Skeletal muscle cell (primary cell): Measurements from ENCODE around the gene NFIB.

Experiments
- DNase-seq: peaks from one replicate; pipeline ENCODE4 v3.0.0-alpha.2; 2010; ENCODE audit warnings: low read depth
- H3K4me3 ChIP-seq: 2 replicates; pipeline ENCODE4 v1.5.1; 2011; ENCODE audit warnings: low read depth, mild to moderate bottlenecking, control low read depth, low read length, moderate library complexity

Gene NFIB

GRCh38 chr9:14180093-14180959, 133.6 kb downstream of the NFIB start:
- no peak for DNase-seq
- no peak overlapping the region for H3K4me3 ChIP-seq

GRCh38 chr9:14179449-14179848, 134.5 kb downstream of the NFIB start:
- no peak overlapping the region for H3K4me3 ChIP-seq
- no peak for DNase-seq

GRCh38 chr9:14175778-14176177, 138.2 kb downstream of the NFIB start:
- no peak overlapping the region for H3K4me3 ChIP-seq

GRCh38 chr9:14173713-14174112, 140.2 kb downstream of the NFIB start:
- no peak overlapping the region for H3K4me3 ChIP-seq
- no peak for DNase-seq

More at GRCh38 chr9:14175778-14176177, 138.2 kb downstream of the NFIB start:
- DNase-seq, result no peak

DNA sequence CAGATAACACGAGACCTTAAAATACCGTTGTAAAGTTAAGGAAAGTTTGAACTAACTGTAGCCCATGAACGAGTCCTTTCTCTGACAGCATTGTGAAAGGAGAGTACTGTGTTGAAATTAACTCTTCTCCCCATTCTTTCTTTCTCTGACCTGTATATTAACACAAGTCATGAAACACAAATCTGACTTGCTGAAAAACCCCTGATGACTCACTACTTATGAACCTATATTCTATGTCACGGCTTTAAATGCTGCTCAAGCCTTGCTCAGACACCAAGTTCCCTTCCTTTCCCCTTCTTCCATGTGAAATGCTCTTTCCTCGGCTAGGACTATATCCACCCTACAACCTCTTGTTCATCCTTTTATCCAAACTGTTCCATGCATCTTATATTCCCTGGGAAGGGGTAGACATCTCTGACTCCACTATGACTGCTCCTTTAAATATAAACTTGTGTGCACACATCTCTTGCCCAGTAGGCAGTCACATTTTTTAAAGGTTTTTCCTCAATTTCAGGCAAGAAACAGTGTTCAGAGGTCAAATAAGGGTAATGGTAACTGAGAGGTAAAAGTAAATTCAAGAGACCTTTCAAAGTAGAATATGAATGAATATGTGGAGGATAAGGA, 142.9 kb downstream of the NFIB start:
- no peak overlapping the region for H3K4me3 ChIP-seq
- DNase-seq, result peak; percentile 78

DNA sequence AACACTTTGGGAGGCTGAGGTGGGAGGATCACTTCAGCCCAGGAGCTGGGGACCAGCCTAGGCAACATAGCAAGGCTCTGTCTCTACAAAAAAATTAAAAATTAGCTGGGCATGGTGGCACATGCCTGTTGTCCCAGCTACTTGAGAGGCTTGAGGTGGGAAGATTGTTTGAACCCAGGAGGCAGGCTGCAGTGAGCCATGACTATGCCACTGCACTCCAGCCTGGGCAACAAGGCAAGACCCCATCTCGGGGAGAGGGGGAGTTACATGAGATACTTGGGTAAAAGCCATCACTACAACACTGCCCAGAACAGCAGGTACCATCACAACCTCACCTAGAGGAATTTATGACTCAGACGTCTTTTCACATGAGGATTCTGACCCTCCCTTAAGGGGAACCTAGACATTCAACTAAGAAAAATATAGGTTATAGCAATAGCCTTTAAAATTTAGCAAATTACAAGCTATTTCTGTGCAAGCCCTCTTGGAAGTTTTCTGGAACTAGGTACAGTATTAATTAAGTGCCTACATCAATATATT, 143.5 kb downstream of the NFIB start:
- no peak overlapping the region for H3K4me3 ChIP-seq

GRCh38 chr9:14168381-14168780, 145.6 kb downstream of the NFIB start:
- no peak for DNase-seq
- H3K4me3 ChIP-seq, result no peak overlapping the region

More for the DNA sequence above, 143.5 kb downstream of the NFIB start:
- DNase-seq, result no peak

GRCh38 chr9:14165376-14166035, 148.4 kb downstream of the NFIB start:
- DNase-seq, result no peak
- H3K4me3 ChIP-seq, result no peak overlapping the region

- DNase-seq, result no peak
- H3K4me3 ChIP-seq, result no peak overlapping the region
These were observed 149.0 kb downstream of the NFIB start for GRCh38 chr9:14164908-14165307.

- DNase-seq, result no peak
- H3K4me3 ChIP-seq, result no peak overlapping the region
These were observed 154.3 kb downstream of the NFIB start for GRCh38 chr9:14159440-14160216.

DNA sequence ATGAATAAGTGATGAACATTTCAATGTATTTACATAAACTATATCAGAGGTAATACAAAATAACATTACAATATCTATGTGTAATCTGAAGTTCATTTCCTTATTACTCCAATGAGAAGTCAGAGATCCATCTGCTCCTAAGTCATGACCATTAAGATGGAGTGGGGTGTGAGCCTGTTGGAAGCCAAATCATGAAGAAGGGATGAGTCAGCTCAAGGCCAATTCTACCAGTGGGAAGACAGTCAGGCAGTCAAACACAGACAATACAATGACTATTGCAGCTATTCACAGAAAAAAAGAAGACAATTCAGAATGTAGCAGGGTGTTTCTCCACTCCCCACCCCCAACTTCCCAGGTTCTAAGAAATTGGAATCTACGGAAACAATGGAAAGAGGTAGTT, 155.0 kb downstream of the NFIB start:
- peak; percentile 53 for DNase-seq
- H3K4me3 ChIP-seq, result no peak overlapping the region

DNA sequence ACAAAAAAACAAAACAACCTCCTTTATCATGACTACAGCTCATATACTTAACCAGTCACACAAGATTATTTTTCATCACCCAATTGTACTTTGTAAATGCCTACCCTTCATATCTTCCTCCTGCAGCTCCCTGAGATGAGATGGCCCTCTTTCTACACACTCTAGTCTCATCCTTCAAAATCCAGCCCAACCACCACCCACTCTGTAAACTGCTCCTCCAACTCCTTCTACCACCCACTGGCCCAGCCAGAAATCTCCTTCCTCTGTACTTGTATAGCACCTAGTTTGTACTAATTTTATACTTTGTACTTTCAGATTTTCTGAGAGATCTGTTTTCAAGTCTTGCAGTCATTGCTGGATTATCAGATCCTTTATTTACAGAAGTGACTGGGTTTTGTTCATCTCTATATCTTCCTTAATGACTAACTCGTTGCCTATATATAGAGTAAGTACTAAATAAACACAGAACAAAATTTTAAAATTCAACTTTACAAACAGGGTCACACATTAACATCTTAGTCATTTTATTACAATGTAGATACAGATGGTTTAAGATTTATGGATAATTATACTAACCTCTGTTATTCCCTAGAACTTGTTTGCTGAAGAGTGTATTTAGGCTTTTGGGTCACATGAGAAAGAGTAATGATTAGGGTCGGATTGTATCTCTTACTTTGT, 155.7 kb downstream of the NFIB start:
- DNase-seq, result no peak

GRCh38 chr9:14157191-14157590, 156.8 kb downstream of the NFIB start:
- H3K4me3 ChIP-seq, result no peak overlapping the region
- DNase-seq, result no peak

More for the DNA sequence above, 155.7 kb downstream of the NFIB start:
- H3K4me3 ChIP-seq, result no peak overlapping the region

- DNase-seq, result no peak
- no peak overlapping the region for H3K4me3 ChIP-seq
These were observed 157.9 kb downstream of the NFIB start for GRCh38 chr9:14156046-14156445.

DNA sequence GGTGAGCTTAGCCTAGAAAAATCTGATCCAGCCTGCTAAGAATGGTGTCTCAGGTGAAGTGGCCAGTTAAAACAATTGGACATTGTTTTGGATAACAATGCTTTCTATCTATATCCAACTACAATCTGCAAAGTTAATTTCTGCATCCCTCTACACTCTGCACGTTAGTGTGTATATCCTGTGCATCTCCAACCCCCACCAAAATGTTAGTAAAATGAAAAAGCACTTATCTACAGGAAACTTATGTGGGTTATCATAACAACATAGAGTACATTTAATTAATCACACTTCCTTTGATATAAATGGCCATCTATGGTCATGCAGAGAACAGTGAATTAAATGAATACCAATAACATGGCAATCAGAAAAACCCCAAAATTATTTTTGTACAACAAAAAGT, 158.7 kb downstream of the NFIB start:
- H3K4me3 ChIP-seq, result no peak overlapping the region
- DNase-seq, result no peak

DNA sequence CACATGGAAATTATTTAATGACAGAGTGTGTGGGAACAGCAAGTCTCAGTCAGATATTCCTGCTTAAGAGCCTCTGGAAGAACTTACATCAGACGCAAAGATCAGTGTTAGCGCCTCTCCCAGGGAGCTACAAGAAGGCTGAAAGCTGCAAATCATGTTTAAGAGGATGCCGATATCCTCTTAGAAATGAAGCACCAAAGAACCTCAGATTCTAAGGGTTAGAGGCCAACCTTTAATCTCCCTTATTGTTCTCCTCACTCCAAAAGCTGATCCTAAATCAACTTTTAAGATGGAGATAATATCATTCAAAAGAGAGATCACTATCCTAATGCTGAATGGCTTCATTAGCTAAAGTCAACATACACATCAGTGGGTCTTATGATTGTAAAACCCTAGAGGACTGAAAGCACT, 160.6 kb downstream of the NFIB start:
- peak; percentile 26 for DNase-seq
- no peak overlapping the region for H3K4me3 ChIP-seq

GRCh38 chr9:14151451-14151850, 162.5 kb downstream of the NFIB start:
- no peak overlapping the region for H3K4me3 ChIP-seq
- no peak for DNase-seq

DNA sequence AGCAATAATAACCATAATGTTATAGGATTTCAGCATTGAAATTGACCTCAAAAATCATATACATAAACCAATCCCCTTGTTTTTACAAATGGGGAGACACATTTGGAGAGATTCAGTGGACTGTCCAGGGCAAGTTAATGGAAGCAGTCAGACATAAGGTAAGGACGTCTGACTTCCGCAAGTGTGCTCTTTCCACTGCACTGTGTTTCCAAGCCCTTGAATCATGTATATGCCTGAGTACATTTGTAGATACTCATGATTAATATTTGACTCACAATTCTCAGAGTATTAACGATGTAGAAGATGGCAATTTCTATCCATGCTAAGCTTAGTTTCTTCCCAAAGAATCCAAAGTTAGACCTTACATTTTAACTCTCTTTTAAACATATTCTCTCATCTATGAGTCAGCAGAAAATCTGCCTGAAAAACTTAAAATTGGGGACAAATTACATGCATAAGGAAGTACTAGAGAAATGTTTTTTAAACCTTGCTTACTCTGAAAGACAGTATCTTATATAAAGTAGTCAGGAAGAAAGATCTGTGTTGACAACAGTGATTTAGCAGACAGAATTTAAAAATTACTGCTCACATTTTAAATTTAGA, 165.3 kb downstream of the NFIB start:
- DNase-seq, result no peak
- no peak overlapping the region for H3K4me3 ChIP-seq
